ENCODE data around the gene SLC9C1.

Gene SLC9C1

DNA sequence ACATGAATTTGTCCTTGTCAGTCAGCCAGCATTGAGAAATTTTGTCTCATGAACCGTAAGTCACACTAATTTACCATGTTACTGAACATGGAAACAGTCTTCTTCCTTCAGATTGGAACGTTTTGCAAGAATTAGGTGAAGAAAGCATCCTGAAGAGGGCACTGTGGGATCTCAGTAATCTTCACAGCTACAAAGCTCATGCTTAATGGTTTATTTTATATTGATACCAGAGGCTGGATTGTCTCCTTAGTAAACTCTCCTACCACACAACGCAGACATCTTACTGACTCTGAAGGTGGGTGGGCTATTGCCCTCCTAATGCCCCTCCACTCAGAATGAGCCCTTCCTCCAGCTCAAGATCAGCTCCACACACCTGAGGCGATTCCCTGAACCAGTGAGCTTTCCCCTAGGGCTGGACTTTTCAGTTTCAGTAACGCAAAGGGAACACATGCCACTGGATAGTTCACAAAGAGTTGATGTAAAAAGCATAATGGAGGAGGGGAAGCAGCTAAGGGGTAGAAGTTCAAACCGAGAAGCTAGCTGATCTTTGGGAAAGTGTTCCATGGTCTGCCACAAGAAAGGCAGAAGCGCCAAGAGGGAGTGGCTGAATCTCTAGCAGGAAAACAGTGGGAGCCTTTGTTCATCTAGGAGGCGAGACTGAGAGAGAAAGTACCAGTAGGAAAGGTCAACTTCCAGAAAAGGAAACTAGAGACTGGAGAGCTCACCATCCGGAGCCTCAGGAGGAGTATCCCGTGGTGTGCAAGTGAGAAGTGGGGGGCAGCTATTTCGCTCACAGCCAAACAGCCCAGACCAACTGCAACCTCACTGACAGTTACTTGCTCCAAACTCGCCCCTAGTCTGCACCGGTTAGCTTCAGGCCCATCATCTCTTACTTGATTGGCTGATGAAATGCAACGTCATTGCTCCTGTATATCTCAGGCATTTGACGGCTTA is at the start of gene SLC9C1:
SLC9C1 (minus strand) TSS at position 849 of the 954 bp plus-strand sequence. CDS start 7,425 bp downstream, outside the sequence.
- no peak for DNase-seq

DNA sequence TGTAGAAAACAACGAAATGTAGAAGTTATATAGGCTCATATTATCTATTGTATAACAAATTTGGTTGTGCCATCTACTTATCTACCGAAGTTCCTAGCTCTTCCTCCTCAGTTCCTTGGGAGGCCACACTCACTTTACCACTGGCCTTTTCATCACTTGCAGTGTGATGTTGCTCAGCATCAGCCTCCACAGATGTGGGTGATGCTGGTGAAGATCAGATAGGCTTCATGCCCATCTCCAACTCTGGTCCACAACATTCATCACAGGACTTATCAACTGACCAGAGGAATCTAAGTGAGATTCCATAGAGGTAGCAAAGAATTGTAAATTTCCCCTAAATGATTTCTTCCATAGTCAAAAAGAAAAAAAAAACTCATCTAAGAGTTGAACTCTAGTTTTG is 47.4 kb upstream of the SLC9C1 start:
- no peak for DNase-seq

DNA sequence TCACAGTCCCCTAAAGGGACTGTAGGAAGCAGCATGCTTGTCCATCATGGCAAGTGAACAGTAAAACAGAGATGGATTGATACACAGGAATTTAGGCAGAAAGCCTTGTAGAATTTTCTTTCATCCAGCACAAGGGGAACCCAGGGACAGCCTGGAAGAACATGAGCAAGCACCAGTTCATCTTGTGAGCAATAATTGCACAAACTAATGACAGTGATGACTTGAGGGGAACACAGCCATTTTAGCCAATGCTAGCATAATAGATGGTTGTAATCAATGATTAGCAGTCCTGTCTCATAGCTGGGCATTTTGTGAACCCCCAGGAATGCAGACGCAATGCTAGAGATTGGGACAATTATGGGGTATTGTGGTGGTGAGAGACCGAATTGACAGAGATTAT is 45.6 kb upstream of the SLC9C1 start:
- no peak for DNase-seq

DNA sequence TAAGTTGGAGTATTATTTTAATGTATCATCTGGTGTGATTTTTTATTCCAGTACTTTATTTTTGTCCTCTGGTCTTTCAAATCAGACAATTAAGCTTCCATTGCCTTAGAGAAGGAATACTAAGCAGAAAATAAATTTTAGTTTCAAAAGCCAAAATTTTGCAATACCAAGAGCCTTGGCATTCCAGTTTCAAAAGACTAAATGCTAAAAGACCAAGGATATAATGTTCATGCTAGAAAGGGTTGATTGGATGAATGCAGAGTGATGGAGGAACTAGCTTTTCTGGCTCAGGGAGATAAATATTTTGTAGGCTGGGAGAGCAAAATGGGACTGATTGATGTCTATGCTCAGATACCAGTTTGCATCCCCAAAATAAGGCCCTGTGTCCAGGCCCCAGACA is 45.1 kb upstream of the SLC9C1 start:
- no peak for DNase-seq

DNA sequence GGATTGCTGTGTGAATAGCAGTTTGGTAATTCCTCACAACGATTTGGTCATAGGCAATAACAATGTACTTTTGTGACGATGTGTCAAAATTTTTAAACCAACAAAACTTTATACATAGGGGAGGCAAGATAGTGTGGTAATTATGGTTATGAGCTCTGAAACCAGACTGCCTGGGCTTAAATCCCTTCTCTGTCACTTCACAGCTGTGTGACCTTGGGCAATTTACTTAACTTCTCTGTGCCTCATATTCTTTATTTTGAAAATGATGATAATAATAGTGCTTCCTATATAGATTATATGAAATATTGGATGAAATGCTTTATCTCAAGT is 44.7 kb upstream of the SLC9C1 start:
- no peak for DNase-seq

DNA sequence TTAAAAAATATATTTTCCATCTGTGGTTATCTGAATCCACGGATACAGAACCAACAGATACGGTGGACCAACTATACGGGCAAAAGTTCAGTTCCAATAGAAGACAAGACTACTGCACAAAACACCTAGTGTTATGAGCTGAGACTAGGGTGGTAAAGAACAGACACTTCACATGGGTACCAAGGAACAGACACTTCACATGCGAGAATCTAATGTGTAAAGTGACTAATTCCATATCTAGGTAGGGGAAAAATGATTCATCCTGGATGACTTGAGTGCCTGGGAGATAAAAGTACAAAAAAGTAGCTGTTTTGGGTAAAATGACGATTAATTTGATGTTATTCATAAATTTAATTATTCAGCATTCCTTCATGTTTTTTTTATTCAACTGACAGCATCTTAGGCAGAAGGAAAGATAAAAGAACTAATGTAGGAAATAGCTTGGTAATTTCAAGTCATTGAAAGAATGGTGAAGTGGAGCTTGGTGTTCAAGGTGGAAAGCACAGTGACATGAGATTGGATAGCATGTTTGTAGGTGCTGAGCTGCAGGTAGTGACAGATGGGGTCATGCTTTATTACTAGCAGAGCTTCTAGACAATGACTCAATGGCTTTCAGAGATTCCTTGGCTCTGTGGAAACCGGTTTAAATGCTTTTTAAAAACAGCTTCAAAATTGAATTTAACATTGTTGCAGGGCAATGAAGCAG is 44.2 kb upstream of the SLC9C1 start:
- no peak for DNase-seq

DNA sequence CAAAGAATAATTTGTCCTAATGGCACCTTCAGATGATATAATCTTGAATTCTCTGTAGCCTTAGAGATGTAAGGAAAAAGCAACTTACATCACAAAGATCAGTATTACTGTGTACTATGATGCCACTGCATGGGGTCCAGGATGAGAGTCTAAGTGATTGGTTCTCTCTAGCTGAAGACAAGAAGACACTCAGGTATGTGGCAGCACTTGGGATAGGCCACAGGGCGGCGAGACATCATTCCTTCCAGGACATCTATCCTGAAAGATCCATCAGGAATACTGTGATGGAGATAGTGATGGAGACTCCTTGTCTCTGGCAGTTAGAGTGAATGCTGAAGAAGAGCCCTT is 41.4 kb upstream of the SLC9C1 start:
- no peak for DNase-seq

DNA sequence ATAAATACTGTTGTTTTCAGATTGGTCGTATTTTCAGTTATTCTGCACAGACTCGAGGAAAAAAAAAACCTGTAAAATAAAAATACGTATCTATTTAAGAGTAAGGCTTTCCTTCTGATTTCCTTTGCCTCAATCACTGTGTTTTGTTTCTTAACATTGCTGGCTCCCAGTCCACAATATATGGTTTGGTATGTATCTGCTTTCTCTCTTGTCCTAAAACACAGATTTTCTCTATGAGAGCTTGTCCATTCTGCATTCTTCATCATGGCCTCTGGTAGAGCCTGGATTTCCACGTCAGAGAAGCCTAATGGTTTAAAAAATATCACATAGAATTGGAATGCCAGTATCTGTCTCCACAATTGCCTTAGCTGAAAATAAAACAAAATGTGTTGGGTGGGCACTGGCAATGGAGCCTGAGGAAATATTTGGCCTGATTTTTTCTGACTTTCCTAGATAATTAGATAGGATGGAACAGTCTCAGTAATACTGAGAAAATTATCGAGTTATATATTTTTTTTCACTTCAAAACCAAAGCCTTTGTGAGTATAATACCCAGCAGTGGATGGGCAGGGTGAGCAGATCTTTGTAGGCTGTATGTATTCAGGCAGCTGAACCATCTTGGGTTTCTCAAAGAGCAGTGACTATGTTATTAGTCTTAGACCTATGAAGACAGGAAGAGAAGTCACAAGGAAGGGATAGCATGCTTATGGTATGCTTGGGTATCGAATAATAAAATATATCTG is 40.8 kb upstream of the SLC9C1 start:
- no peak for DNase-seq

DNA sequence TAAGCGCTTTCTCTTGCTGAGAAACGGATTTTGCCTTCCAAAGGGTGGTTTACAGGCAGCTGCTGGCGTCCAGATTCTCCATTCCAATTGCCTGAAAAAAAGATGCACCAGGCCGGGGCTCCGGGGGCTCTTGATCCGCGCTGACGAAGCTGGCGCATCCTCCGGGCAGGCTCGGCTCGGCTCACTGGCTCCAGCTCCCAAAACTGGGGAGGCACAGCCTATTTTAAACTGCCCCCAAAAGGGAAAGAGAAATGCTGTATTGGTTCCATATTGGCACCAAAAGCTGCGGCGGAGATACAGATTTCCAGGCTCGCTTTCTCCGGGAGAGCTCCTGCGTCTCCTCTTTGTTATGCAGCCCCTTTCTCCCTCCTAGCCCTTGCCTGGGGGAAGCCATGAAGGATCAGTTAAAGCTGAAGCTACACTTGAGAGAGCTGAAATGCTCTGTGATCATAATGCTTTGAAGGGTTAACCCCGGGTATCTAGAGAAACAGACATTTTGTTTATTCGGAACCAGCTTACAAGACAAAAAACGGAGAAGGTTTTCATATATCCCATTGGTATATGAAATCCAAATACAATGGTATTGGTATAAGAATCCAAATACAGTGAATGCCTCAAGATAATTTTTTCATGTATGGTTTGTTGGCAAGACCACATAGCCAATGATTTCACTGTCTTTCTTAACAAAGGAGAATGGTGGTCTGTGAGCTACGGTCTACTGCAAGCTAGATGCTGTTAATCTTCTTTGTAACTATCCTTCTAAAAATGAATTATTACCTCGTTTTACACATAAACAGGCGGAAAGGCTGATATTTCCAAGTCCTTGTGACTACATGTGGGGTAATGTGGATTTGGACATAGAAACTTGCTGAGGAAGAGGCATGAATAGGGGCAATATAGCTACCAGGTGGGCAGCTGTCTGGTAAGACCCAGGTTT is 39.6 kb upstream of the SLC9C1 start:
- peak; percentile 18 for DNase-seq

DNA sequence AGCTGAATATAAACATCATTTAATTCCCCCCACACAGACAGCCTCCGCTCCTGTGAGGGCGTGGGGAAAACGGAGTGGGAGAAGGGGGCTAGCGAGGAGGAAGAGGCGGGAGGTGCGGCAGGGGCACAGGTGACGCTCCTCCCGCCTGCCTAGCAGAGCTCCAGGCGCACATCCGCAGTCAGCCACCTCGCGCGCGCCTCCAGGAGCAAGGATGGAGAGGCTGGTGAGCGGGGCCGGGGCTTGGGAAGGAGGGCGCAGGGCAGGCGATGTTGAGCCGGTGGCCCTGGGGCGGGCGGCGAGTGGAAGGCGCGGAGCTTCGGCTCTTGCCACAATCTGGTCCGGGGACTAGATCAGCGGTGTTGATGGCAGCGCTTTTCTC is 39.0 kb upstream of the SLC9C1 start, which contains the start of gene CD200:
CD200 (plus strand) TSS at position 155 of the 379 bp plus-strand sequence; CDS start at position 212, 57 bp downstream.
- peak; percentile 55 for DNase-seq

DNA sequence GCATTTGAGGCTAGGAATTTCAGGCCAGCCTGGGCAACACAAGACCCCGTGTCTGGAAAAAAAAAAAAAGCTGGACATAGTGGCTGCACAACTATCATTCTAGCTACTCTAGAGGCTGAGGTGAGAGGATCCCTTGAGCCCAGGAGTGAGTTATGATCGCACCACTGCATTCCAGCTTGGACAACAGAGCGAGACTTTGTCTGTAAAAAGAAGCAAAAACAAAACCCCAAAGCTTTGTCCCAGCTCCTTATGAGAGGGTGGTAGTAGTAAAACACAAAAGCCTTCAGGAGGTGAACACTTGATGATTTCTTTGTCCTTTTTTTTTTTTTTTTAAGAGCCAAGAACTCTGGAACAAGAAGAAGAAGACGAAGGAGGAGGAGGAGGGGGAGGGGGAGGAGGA is 37.8 kb upstream of the SLC9C1 start:
- DNase-seq = no peak

DNA sequence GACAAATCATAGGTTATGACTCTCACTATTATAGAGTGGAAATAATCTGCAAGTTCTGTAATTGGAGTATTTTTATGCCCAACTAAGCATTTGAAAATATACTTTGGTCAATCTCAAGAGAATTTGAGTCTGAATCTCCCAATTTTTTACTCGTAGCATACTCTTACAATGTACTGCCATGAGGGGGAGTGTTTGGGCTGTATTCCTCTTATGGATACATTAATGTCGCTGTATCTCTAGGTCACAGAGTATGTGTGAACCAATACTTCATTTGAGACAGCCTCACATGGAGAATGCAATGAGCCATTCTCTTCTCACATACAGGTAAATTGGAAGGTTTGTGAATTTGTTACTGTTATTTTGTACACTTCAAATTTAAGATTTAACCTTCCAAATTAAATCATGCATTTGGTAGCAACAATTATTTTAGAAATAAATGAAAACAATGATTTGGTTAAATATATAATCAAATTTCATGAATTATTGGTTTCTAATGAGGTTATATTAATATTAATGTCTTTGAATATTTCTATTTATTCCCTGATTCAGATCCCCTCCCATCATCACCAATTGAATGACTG is 33.4 kb upstream of the SLC9C1 start:
- no peak for DNase-seq

DNA sequence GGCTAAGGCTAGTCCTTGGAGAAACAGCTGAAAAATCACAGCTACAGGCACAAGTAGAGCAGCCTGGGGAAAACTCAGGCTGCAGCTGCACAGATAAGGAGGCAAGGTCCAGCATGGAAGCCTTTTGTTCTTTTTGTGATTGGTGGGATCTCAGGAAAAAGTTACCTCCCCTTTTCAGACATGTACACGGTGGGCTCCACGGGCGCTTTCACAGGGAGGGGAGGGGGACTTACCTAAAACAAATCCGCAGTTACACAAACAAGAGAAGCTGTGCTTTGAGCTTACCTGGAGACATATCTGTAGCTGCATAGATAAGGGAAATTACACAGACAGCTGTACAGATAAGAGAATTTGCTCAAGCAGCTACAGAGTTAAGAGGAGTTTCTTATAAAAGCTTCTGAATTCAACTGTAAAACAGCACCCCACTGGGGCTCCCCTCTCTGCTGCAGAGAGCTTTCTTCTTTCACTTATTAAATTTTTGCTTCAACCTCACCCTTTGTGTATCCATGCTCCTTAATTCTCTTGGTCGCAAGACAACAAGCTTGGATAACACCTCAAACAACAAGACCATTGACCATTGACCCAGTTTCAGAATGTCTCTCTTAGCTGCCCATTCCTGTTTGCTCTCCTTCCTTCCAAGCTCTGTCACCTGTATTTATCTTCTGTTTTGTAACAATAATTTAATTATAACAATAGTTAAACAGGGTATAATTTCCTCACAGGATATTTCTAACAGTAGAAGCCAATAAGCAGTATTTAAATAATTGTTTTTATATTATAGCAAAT is 28.0 kb upstream of the SLC9C1 start:
- no peak for DNase-seq

DNA sequence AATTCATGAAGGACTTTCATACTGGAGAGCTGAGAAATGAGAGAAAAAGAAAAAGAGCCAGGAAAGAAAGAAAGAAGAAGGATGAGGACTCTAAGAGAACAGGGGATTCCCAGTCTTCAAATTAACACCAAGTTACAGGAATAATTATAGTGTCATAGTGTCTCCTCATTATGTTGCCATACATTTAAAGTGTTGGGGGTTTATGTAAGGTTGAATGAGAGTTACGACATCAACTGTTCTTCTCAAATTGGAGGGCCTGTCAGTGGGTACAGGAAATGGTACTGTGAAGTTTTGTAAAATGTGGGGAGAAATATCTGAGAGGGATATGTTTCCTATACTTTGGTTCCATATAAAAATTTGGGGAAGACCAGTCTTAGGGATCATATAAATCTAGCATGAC is 26.7 kb upstream of the SLC9C1 start:
- DNase-seq = no peak

DNA sequence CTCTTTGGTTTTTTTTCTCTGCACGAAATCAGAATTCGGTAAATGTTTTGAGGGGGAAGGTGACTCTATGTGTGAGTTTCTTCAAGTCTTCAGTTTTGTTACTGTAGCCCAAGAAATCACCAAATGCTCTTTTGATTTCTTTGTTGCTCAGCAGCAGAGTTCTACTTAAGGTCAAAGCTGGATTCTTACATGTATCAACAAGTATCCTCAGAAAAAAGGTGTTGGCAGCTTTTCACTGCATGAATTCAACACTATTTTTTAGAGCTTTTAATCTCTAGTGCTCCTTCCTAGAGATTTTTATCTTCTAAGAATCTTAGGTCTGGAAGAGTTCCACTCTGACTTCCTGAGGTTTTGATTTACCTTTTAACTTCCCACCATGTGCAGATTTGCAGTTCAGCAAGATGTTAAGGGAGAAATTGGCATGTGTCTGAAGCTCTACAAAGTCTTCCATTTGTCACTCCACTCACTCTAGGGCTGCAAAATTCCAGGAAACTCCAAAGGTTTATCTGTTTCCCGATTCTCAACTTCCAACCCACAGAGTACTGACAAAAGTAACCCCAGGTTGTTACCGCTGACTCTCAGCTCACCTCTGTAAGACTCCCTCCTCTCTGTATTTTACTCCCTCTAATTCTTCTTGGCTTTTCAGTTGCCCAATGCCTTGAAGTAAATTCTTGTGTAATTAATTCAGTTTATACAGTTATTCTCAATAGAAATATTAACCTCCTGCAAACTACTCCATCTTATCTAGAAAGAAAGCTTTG is 25.7 kb upstream of the SLC9C1 start:
- no peak for DNase-seq

DNA sequence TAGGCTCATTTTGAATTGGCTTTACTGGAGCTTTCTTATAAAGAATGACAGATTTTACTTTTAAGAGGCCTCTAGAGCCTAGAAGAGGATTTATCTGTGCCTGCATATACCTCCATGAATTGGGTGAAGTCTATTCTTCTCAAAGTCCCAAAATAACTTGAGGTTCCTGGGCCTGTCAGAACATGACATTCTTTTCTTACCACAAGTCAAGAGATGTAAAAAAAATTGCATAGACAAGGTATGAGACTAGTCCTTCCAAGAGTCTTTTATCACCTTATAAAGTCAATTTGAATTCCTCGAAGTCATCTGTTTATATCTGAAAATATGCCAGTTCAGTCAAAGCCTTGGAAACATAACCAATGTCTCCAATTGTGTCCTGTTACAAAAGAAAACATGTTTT is 21.8 kb upstream of the SLC9C1 start:
- no peak for DNase-seq

DNA sequence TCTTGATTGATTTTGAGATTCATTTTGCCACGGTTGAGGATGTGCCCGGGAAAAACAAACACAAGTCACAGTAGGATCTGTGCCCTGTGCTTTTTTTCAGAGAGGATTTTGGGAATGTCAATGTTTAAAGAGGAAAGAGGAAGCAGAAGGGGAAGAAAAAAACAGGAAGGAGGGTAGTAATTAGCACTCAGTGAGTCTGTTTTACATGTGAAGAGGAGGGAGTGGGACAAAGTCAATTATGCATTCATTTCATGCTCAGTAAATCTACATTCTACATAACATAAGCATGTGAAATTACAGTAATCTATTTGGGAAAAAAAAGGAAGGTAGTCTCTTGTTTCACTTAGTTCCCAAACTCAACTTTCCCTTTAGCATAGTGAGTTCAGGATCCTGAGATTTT is 20.6 kb upstream of the SLC9C1 start:
- no peak for DNase-seq

DNA sequence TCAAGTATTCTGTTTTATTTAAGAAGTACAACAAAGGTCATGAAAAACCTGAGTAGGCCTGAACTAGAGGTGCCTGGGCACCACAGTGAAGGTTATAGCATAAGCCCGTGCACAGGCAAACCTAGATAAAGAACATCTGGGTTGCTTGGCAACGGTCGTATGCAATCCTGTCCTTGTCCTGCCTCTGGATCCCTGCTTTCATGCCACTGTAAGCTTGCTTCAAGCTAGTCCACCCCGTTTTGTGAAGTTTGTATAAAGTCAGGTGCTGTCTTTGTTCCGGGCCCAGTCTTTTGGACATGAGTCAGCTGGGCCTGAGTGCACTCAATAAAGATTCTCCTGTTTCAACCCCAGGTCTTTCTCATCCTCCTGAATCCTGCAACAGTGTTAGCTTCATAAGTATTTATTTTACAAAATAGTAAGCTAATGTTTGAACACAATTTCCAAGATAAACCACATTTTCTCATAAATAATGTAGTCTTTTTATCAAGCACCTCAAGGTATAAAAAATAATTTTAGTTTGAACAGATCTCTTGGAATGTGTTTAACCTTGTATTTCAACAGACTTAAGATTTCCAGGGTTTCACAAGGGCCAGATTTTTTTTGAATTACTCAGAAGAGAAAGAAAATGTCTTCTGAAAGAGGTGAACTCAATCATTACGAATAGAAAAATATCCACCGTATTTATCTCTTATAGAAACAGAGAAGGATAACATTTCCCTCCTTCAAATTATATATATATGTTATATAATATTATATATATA is 14.3 kb upstream of the SLC9C1 start:
- no peak for DNase-seq

DNA sequence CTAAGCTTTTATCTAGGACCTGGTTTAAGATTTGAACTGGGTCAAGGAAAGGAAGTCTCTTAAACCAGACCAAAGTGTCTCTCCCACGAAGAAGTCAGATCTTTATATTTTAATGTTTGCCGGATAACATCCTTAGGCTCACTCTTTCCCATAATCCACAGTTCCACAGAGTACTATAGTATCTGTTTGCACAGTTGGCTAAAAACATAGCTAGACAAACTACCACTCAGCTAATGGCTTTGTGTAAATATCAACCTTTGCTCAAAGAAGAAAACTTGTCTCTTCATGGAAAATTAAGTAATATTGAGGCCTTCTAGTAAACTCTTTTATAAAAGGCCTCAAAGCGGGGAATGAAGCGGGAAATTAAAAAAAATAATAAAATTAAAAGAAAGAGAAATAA is 13.5 kb upstream of the SLC9C1 start:
- DNase-seq = no peak

DNA sequence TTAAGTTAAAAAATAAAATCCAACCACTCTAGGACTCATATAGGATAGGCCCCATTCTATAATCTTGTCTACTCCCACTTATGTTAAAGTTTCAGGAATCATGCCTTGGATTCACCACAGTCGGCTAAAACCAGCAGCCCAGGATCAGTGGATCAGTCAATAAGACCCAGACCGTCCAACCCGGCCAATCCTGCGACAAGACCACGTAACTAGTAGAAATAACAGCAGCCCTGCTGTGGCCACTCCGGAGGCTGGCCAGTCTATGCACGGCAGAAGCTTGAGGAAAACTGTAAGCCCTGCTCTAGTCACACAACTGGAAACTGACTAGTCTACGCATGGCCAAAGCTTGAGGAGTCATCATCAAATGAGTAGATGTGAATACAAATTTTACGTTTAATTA is 12.8 kb upstream of the SLC9C1 start:
- no peak for DNase-seq
